GM12892 (cell line): ENCODE data around the gene TNFAIP2.

ENCODE experiments used
- DNase-seq: peaks from one replicate; pipeline ENCODE4 v3.0.0; 2011; ENCODE audit not compliant: insufficient read length
- FAIRE-seq: peaks from 2 replicates; lab custom pipeline; 2011; peaks lifted over from hg19 to GRCh38; lab: Jason Lieb, UNC
- POLR2A ChIP-seq: IDR thresholded peaks from 2 replicates; pipeline ENCODE4 v1.6.1; 2011; ENCODE audit warnings: low read depth, low read length, control low read depth
- POLR2AphosphoS5 ChIP-seq: IDR thresholded peaks from 2 replicates; pipeline ENCODE4 v1.6.1; 2011; ENCODE audit warnings: low read depth, low read length, control low read depth
- TAF1 ChIP-seq: IDR thresholded peaks from 2 replicates; pipeline ENCODE4 v1.6.1; 2011; ENCODE audit warnings: low read depth, mild to moderate bottlenecking, control low read depth, low read length, borderline replicate concordance

Gene TNFAIP2

DNA sequence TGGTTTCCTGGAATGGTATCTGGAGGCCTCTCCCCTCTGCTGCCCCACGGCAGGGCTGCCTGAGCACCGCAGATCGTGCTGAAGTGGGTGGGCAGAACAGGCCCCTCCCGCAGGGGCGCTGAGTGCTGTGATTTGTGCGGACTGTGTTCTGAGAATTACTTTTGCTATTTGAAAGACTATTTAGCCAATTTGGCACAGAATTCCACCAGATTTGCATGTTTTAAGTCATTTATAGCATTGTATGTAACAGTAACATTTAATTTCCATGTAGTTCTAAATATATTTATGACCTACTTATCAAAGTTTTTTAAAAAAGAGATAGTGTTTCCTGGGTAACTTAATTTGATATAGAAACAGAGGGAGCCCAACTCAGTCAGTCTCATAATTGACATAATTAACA lies 55.3 kb downstream of the TNFAIP2 start:
- no peak for FAIRE-seq
- TF ChIP-seq POLR2AphosphoS5 = no peak
- TF ChIP-seq POLR2A = no peak
- no peak for TF ChIP-seq TAF1
- no peak for DNase-seq

DNA sequence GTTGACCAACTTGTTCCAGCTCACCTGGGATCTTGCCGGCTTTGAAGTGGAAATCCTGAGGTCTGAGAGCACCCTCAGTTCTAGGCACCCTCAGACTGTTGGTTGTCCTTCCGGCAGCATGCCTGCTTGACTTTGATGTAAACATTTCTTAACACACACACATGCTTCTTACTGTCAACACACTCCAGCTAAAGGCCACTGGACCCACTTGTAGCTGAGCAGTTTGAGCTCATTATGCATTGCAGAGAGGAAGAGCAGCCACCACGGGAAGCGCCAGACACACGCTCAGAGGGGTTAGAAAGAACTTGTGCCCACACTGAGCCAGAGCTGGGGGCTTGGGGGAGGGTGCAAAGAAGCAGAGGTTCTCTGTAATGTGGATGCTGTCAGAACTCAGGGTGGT lies 55.8 kb downstream of the TNFAIP2 start:
- no peak for TF ChIP-seq POLR2AphosphoS5
- no peak for TF ChIP-seq POLR2A
- TF ChIP-seq TAF1 = no peak

DNA sequence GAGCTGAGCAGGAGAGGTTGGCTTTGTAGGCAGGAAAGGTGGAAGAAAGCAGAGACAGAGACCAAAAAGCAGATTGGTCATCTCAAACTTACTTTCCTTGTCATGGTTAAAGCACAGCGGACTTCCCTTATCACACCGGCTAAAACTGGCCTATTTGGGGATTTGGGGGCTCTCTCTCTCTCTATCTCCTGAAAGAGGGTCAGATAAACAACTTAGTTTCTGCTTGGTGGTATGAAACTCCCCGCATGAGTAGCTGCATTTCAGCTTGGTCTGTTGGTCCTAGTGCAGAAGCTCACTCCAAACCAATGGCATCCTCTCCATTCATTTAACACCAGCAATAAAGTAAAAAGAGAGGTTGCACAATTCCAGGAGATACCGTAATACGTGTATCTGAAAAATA lies 57.1 kb downstream of the TNFAIP2 start:
- no peak for DNase-seq
- no peak for FAIRE-seq
- TF ChIP-seq TAF1 (no peak), POLR2A (no peak), POLR2AphosphoS5 (no peak)

More for the DNA sequence above, 55.8 kb downstream of the TNFAIP2 start:
- FAIRE-seq (no peak), DNase-seq (no peak)

DNA sequence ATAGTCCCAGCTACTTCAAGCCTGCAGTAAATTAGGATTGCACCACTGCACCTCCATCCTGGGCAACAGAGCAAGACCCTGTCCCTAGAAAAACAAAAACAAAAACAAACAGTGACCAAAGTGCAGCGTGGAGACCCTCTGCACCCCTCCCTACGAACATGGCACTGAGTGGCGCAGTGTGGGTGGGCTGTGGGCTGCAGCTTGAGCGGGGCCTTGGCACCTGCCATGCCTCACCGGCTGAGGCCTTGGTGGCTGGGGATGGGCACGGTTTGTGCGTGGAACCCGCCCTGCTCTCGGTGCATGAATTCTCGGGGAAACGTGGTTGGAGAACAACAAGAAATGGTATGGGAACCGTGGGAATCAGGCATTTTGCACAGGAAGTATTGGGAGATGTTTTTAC lies 60.8 kb downstream of the TNFAIP2 start:
- no peak for FAIRE-seq
- no peak for DNase-seq
- TF ChIP-seq POLR2A (no peak), POLR2AphosphoS5 (no peak), TAF1 (no peak)

DNA sequence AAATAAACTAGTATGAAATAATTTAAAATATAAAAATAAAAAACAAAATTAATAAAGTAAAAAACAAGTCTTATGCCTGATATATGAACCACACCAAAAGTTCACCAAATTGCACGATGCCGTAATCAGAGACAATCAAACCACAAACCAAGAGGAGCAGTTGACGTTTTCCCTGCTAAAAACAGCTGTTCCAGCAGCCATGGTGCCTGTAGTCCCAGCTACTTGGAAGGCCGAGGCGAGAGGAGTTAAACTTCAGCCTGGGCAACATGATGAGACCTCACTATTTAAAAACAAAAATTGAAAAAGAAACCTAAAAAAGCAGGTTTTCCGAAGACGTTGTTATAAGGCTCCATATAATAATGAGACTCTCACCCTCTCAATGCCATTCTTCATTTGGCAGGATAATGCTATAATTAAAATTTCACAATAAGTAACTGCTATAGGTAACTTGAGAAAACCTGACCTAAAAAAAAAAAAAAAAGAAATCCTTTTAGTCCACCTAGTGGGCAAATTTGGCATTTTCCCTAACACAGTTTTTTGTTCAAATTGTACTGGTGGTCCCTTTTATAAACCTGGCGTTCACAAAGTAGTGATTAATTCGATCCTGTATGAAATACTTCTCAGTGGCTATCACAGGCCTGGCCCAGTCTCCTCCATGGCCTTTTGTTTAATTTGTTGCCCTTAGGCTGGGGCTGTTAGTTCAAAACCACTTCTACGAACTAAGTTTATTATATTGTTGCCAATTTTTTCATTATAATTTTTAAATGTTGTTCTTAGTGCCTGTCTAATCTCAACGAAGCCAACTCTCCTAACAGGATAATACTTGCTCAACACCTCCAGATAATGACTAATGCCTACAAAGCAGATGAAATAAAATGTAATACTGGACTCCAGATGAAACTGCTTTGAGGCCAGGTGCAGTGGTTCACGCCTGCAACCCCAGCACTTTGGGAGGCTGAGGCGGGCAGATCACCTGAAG lies 62.1 kb downstream of the TNFAIP2 start:
- TF ChIP-seq POLR2A = no peak
- no peak for TF ChIP-seq POLR2AphosphoS5
- no peak for TF ChIP-seq TAF1
- FAIRE-seq (no peak), DNase-seq (no peak)

DNA sequence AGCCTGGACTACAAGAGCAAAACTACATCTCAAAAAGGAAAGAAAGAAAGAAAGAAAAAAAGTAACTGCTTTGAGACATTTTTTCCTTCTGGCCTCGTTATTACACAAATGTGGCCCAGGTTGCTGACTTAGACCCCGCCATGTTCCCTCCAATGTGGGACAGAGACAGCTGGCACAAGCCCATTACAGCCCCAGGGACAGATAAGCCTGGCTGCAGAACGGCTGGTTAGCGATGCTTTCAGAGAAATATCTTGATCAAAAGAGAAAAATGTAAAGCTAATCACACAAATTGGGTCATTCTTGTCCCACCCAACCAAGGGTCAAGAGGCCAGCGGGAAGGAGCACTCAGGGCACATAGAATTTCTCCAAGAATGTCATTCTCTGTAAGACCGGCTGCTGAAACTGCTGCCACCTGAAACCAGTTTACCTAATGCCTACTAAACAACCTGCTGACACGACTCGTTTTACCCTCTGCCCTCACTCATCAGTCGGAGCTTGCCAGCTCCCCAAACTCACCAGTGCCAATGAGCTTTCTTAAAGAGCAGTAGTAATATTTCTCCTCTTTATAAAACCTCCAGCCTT lies 63.1 kb downstream of the TNFAIP2 start:
- FAIRE-seq (no peak), DNase-seq (no peak)
- TF ChIP-seq POLR2A (no peak), TAF1 (no peak), POLR2AphosphoS5 (no peak)
